ENCODE measurements around the gene EMC10. TPM values are rescaled to one million over a fixed set of nuclear protein-coding genes. Genes with fewer than 3 reads are reported as not detected.

Gene EMC10
- total and polyA plus RNA-seq, 2 experiments from 2014 or later = 35.6 to 160 TPM

DNA sequence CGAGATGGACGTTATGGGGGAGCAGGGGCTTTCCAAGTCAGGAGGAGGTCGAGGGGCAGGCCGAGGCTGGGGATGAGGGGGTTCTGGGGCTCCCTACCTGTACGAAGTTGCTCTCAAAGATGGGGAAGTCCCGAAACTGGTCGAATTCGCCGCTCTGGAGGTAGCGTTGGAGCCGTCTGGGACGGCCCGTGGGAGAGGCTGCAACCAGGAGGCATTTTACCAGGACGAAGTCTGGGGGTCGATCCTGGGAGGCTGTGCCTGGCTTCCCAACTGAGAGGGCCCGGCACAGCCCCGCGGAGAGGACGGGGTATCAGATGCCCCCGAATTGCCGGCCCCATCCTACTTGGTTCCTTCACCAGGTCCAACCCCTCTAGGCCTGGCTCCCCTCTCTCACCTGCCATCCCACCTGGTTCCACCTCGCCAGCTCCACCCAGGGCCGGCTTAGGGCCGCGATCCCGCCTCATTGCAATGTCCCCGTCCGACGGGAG, 527 bp upstream of the EMC10 start:
- H3K36me3 ChIP-seq (replicated peaks; ENCODE audit: insufficient read depth, low read depth) = no peaks in the 10 kb centered on the region
- no peaks in the 10 kb centered on the region for H3K27me3 ChIP-seq
- TF ChIP-seq EZH2phosphoT487 (IDR thresholded peaks at IDR 0.05; ENCODE audit: low read depth, severe bottlenecking, unreplicated experiment) = no peak
- TF ChIP-seq, protein P1, sequence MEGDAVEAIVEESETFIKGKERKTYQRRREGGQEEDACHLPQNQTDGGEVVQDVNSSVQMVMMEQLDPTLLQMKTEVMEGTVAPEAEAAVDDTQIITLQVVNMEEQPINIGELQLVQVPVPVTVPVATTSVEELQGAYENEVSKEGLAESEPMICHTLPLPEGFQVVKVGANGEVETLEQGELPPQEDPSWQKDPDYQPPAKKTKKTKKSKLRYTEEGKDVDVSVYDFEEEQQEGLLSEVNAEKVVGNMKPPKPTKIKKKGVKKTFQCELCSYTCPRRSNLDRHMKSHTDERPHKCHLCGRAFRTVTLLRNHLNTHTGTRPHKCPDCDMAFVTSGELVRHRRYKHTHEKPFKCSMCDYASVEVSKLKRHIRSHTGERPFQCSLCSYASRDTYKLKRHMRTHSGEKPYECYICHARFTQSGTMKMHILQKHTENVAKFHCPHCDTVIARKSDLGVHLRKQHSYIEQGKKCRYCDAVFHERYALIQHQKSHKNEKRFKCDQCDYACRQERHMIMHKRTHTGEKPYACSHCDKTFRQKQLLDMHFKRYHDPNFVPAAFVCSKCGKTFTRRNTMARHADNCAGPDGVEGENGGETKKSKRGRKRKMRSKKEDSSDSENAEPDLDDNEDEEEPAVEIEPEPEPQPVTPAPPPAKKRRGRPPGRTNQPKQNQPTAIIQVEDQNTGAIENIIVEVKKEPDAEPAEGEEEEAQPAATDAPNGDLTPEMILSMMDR (IDR thresholded peaks at IDR 0.05; ENCODE audit: poor library complexity) = no peak
- no peak for TF ChIP-seq EZH2 (IDR thresholded peaks at IDR 0.05; ENCODE audit: borderline replicate concordance)
- H3K79me2 ChIP-seq = peaks cover 22% of the 10 kb centered on the region
- peaks cover 6% of the 10 kb centered on the region for H3K4me1 ChIP-seq (ENCODE audit: insufficient read depth)
- 88% methylated on average over 28 of the region's 29 CpGs for WGBS (ENCODE audit: low lambda C conversion rate, missing lambda C conversion rate)
- H3K27ac ChIP-seq = peak overlapping the region; percentile 54
- H3K4me3 ChIP-seq = no peak overlapping the region
- H3K9me2 ChIP-seq (replicated peaks; ENCODE audit: insufficient read depth) = no peaks in the 10 kb centered on the region
- peaks cover 32% of the 10 kb centered on the region for H4K20me1 ChIP-seq (ENCODE audit: insufficient read depth, poor library complexity, severe bottlenecking)
- no peak for DNase-seq (ENCODE audit: low spot score)
- H2AFZ ChIP-seq = peak overlapping the region; percentile 23
- peak overlapping the region; percentile 54 for H3K4me2 ChIP-seq
- H3K9me3 ChIP-seq (ENCODE audit: low read depth) = no peaks in the 10 kb centered on the region

DNA sequence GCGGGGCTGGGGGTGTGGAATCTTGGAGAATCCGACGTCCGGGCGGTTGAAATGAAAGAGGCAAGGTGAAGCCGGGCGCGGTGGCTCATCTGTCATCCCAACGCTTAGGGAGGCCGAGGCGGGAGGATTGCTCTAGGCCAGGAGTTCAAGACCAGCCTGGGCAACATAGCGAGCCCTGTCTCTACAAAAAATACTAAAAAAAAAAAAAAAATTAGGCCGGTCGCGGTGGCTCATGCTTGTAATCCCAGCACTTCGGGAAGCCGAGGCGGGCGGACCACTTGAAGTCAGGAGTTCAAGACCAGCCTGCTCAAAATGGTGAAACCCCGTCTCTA, 566 bp downstream of the EMC10 start:
- DNase-seq (ENCODE audit: low spot score) = no peak
- H2AFZ ChIP-seq = peak overlapping the region; percentile 87
- H3K27me3 ChIP-seq = no peaks in the 10 kb centered on the region
- WGBS (ENCODE audit: low lambda C conversion rate, missing lambda C conversion rate) = 23% methylated on average over 20 of the region's 20 CpGs
- TF ChIP-seq EZH2phosphoT487 (IDR thresholded peaks at IDR 0.05; ENCODE audit: low read depth, severe bottlenecking, unreplicated experiment) (no peak), EZH2 (IDR thresholded peaks at IDR 0.05; ENCODE audit: borderline replicate concordance) (no peak)
- TF ChIP-seq, protein P1 (IDR thresholded peaks at IDR 0.05; ENCODE audit: poor library complexity) = no peak
- no peaks in the 10 kb centered on the region for H3K36me3 ChIP-seq (replicated peaks; ENCODE audit: insufficient read depth, low read depth)
- H3K79me2 ChIP-seq = peaks cover 22% of the 10 kb centered on the region
- peaks cover 36% of the 10 kb centered on the region for H4K20me1 ChIP-seq (ENCODE audit: insufficient read depth, poor library complexity, severe bottlenecking)
- H3K4me3 ChIP-seq = peak overlapping the region; percentile 79
- H3K27ac ChIP-seq = peak overlapping the region; percentile 94
- H3K9me2 ChIP-seq (replicated peaks; ENCODE audit: insufficient read depth) = no peaks in the 10 kb centered on the region
- no peaks in the 10 kb centered on the region for H3K9me3 ChIP-seq (ENCODE audit: low read depth)
- peak overlapping the region; percentile 74 for H3K4me2 ChIP-seq
- H3K4me1 ChIP-seq (ENCODE audit: insufficient read depth) = peaks cover 6% of the 10 kb centered on the region

DNA sequence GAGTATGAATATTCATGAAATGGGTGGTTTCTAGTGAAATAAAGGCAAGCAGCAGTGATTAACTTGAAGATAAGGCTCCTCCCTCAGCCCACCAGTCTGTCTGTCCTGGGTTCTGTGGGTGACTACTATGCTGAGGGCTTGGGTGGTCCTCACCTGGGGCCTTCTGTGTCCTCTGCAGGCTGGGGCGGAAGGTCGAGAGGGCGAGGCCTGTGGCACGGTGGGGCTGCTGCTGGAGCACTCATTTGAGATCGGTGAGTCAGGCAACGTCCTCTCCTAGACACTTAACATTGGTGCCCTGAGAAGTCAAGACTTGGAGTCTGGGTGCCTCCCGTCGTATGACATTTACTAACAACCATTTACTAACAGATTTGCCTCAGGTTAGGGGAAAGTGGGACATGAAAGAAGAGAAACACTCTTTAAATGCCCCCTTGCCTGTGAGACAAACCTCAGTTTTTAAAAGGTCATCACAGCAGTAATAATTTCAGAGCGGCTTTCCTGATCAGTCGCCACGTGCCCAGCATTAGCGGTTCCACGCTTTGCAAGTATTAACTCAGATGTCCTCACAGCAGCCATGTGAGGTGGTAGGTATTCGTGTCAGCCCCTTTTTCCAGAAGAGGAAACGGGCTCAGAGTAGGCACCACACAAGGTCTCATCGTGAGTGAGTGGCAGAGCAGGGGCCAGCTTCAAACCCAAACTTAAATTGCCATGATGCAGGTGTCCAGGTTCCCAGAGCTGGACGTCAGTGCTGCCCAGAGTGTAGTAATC, 1.6 kb downstream of the EMC10 start:
- 95% methylated on average over 17 of the region's 17 CpGs for WGBS (ENCODE audit: low lambda C conversion rate, missing lambda C conversion rate)
- Histone ChIP-seq H3K27me3 (no peaks in the 10 kb centered on the region), H4K20me1 (ENCODE audit: insufficient read depth, poor library complexity, severe bottlenecking) (peaks cover 36% of the 10 kb centered on the region), H3K4me1 (ENCODE audit: insufficient read depth) (peaks cover 6% of the 10 kb centered on the region), H3K9me3 (ENCODE audit: low read depth) (no peaks in the 10 kb centered on the region), H3K4me3 (no peak overlapping the region), H3K9me2 (replicated peaks; ENCODE audit: insufficient read depth) (no peaks in the 10 kb centered on the region), H3K27ac (no peak overlapping the region), H3K4me2 (peak overlapping the region; percentile 74), H3K36me3 (replicated peaks; ENCODE audit: insufficient read depth, low read depth) (no peaks in the 10 kb centered on the region), H3K79me2 (peaks cover 22% of the 10 kb centered on the region), H2AFZ (no peak overlapping the region)
- DNase-seq (ENCODE audit: low spot score) = no peak
- TF ChIP-seq EZH2phosphoT487 (IDR thresholded peaks at IDR 0.05; ENCODE audit: low read depth, severe bottlenecking, unreplicated experiment) (no peak), EZH2 (IDR thresholded peaks at IDR 0.05; ENCODE audit: borderline replicate concordance) (no peak)
- TF ChIP-seq, protein P1 (IDR thresholded peaks at IDR 0.05; ENCODE audit: poor library complexity) = no peak
